ENCODE measurements around the gene IGF1R.

IGF1R gene

DNA sequence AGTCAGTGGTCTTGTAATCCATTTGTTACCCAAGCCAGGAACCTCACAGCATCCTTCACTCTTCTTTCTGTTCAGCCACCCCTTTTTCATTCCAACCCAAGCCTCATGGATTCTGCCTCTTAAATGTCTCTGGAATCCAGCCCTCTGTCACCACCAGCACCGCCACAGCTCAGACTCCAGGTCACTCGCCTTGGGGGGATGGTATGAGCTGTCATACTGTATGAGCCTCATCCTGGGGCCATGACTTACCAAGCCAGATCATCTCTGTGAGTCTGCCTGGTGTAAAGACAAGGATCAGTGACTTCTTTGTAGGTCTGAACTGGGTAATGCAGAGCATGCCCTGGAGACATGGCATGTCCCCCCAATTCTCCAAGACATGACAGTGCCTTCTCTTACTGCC lies 279.7 kb downstream of the IGF1R start:
- Mint-ChIP-seq H3K4me3 (no peak overlapping the region), H3K9me3 (no peaks in the 10 kb centered on the region)

DNA sequence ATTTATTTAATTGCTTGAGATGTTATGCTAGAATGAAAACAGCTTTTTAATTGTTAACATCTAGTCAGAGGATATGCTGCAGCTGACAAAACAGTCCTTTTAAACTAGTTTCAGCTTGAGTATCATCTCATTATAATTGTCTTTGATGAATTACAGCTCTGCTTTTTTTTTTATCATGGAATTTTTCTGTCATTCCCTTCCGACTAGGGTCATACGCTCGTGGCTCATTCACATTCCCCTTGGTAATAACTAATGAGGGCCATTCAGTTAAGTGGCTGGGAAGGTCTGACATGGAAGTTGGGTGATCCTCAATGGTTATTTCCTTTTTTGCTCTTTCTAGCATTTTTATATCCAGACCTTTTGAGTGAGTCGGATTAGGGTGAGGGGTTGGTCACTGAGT lies 282.2 kb downstream of the IGF1R start:
- Mint-ChIP-seq H3K36me3 (ENCODE audit: insufficient read depth) (peaks cover 3% of the 10 kb centered on the region), H3K4me1 (no peaks in the 10 kb centered on the region)

More for the DNA sequence above, 279.7 kb downstream of the IGF1R start:
- Mint-ChIP-seq H3K36me3 (ENCODE audit: insufficient read depth) (peaks cover 4% of the 10 kb centered on the region), H3K27me3 (no peaks in the 10 kb centered on the region), H3K4me1 (no peaks in the 10 kb centered on the region), H3K27ac (ENCODE audit: low read depth) (no peak overlapping the region)
- no peak for DNase-seq (ENCODE audit: low spot score in 2 of 2)
- no peak for ATAC-seq (replicated peaks; ENCODE audit: extremely low read depth, poor library complexity, severe bottlenecking)

DNA sequence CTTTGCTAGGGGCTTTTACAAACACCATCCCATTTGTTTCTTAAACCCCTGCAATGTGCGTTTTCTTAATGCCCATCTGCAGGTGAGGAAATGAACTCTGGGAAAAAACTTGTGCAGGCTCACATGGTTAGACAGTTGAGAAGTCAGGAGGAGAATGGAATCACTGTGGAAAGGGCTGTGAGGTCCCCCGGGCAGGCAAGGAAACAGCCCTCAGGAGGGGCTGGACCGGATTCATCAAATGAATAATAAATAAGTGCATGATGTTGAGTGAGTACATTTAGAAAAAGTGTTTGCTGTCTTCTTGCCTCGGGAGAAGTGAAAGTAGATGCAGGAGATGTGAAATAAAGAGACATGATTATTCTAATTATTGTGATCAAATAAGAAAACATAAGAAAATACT lies 282.7 kb downstream of the IGF1R start:
- Mint-ChIP-seq H3K4me1 (no peaks in the 10 kb centered on the region), H3K27me3 (no peaks in the 10 kb centered on the region), H3K36me3 (ENCODE audit: insufficient read depth) (peaks cover 3% of the 10 kb centered on the region), H3K9me3 (no peaks in the 10 kb centered on the region), H3K27ac (ENCODE audit: low read depth) (no peak overlapping the region), H3K4me3 (no peak overlapping the region)
- ATAC-seq (replicated peaks; ENCODE audit: extremely low read depth, poor library complexity, severe bottlenecking) (no peak), DNase-seq (ENCODE audit: low spot score in 2 of 2) (no peak)

More for the DNA sequence above, 282.2 kb downstream of the IGF1R start:
- DNase-seq (ENCODE audit: low spot score in 2 of 2), result no peak
- Mint-ChIP-seq H3K27ac (ENCODE audit: low read depth) (no peak overlapping the region), H3K27me3 (no peaks in the 10 kb centered on the region), H3K4me3 (no peak overlapping the region), H3K9me3 (no peaks in the 10 kb centered on the region)
- no peak for ATAC-seq (replicated peaks; ENCODE audit: extremely low read depth, poor library complexity, severe bottlenecking)

DNA sequence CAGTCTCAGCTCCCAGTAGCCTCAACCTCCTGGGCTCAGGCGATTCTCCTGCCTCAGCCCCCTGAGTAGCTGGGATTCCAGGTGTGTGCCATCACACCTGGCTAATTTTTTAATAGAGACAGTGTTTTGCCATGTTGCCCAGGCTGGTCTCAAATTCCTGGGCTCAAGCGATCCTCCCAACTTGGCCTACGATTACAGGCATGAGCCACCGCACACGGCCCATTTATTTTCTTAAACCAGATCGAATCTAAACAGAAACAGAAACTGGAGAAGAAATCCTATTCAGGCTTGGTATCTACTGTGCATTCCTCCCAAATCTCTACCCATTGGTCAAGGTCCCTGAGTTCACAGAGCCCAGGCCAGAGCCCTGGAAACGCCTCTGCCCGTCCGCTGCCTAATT lies 285.1 kb downstream of the IGF1R start:
- DNase-seq (ENCODE audit: low spot score in 2 of 2) (no peak), ATAC-seq (replicated peaks; ENCODE audit: extremely low read depth, poor library complexity, severe bottlenecking) (no peak)
- no peaks in the 10 kb centered on the region for H3K4me1 Mint-ChIP-seq
- H3K27me3 Mint-ChIP-seq, result peaks cover 9% of the 10 kb centered on the region
- H3K27ac Mint-ChIP-seq (ENCODE audit: low read depth), result no peak overlapping the region
- H3K36me3 Mint-ChIP-seq (ENCODE audit: insufficient read depth), result peaks cover 3% of the 10 kb centered on the region
- H3K9me3 Mint-ChIP-seq, result no peaks in the 10 kb centered on the region
- no peak overlapping the region for H3K4me3 Mint-ChIP-seq

GRCh38 chr15:98935736-98936135 lies 287.4 kb downstream of the IGF1R start:
- no peaks in the 10 kb centered on the region for H3K4me1 Mint-ChIP-seq
- H3K36me3 Mint-ChIP-seq (ENCODE audit: insufficient read depth), result peaks cover 3% of the 10 kb centered on the region
- no peak overlapping the region for H3K27ac Mint-ChIP-seq (ENCODE audit: low read depth)
- peaks cover 9% of the 10 kb centered on the region for H3K27me3 Mint-ChIP-seq
- ATAC-seq (replicated peaks; ENCODE audit: extremely low read depth, poor library complexity, severe bottlenecking), result no peak
- no peaks in the 10 kb centered on the region for H3K9me3 Mint-ChIP-seq
- no peak overlapping the region for H3K4me3 Mint-ChIP-seq
- DNase-seq (ENCODE audit: low spot score in 2 of 2), result no peak

GRCh38 chr15:98937413-98938104 lies 289.2 kb downstream of the IGF1R start:
- H3K27me3 Mint-ChIP-seq, result peaks cover 9% of the 10 kb centered on the region
- ATAC-seq (replicated peaks; ENCODE audit: extremely low read depth, poor library complexity, severe bottlenecking), result no peak
- H3K4me1 Mint-ChIP-seq, result no peaks in the 10 kb centered on the region
- DNase-seq (ENCODE audit: low spot score in 2 of 2), result no peak
- no peak overlapping the region for H3K4me3 Mint-ChIP-seq
- H3K27ac Mint-ChIP-seq (ENCODE audit: low read depth), result no peak overlapping the region
- no peaks in the 10 kb centered on the region for H3K9me3 Mint-ChIP-seq
- no peaks in the 10 kb centered on the region for H3K36me3 Mint-ChIP-seq (ENCODE audit: insufficient read depth)

- Mint-ChIP-seq H3K27ac (ENCODE audit: low read depth) (no peak overlapping the region), H3K36me3 (ENCODE audit: insufficient read depth) (no peaks in the 10 kb centered on the region), H3K4me1 (no peaks in the 10 kb centered on the region), H3K4me3 (no peak overlapping the region), H3K27me3 (peaks cover 9% of the 10 kb centered on the region), H3K9me3 (no peaks in the 10 kb centered on the region)
- DNase-seq (ENCODE audit: low spot score in 2 of 2), result no peak
- no peak for ATAC-seq (replicated peaks; ENCODE audit: extremely low read depth, poor library complexity, severe bottlenecking)
Observed at GRCh38 chr15:98938105-98938417, 289.7 kb downstream of the IGF1R start.

GRCh38 chr15:98938799-98939198 lies 290.5 kb downstream of the IGF1R start:
- DNase-seq (ENCODE audit: low spot score in 2 of 2), result no peak
- peaks cover 9% of the 10 kb centered on the region for H3K27me3 Mint-ChIP-seq
- no peak overlapping the region for H3K4me3 Mint-ChIP-seq
- H3K4me1 Mint-ChIP-seq, result no peaks in the 10 kb centered on the region
- no peaks in the 10 kb centered on the region for H3K9me3 Mint-ChIP-seq
- ATAC-seq (replicated peaks; ENCODE audit: extremely low read depth, poor library complexity, severe bottlenecking), result no peak
- no peaks in the 10 kb centered on the region for H3K36me3 Mint-ChIP-seq (ENCODE audit: insufficient read depth)
- no peak overlapping the region for H3K27ac Mint-ChIP-seq (ENCODE audit: low read depth)

GRCh38 chr15:98939311-98940080 lies 291.2 kb downstream of the IGF1R start:
- DNase-seq (ENCODE audit: low spot score in 2 of 2), result no peak
- H3K27me3 Mint-ChIP-seq, result peaks cover 9% of the 10 kb centered on the region
- no peak for ATAC-seq (replicated peaks; ENCODE audit: extremely low read depth, poor library complexity, severe bottlenecking)
- no peak overlapping the region for H3K27ac Mint-ChIP-seq (ENCODE audit: low read depth)
- no peak overlapping the region for H3K4me3 Mint-ChIP-seq
- H3K9me3 Mint-ChIP-seq, result no peaks in the 10 kb centered on the region
- no peaks in the 10 kb centered on the region for H3K4me1 Mint-ChIP-seq
- H3K36me3 Mint-ChIP-seq (ENCODE audit: insufficient read depth), result no peaks in the 10 kb centered on the region

DNA sequence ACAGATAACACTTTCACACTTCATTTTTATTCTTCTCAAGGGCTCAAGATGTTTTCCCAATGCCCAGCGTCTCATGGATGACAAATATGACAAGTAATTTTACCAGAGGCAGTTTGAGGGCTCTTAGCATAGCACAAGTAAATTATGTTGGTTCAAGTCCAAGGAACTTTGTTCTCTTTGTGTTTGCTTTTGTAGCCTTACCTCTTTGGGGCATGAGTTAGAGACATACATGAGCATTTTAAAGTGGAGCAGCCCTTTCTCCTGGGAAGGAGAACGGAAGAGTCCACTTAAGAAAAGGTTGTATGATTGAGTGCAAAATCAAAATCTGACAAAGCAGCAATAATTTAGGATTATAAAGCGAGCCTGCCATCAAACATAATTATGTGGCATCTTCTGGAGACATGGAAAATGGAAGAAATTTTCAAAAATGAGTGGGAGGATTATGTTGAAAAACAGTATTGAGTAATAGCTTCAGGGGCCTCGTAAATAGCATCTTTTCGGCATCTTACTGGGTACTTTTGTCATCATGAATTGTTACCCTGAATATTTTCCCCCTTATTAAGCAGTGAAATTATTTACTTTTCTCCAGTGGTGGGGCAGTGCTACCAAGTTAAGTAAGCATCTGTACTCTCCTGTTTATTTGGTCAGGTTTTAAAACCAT lies 293.4 kb downstream of the IGF1R start:
- ATAC-seq (replicated peaks; ENCODE audit: extremely low read depth, poor library complexity, severe bottlenecking) (no peak), DNase-seq (ENCODE audit: low spot score in 2 of 2) (no peak)
- peaks cover 9% of the 10 kb centered on the region for H3K27me3 Mint-ChIP-seq
- H3K36me3 Mint-ChIP-seq (ENCODE audit: insufficient read depth), result no peaks in the 10 kb centered on the region
- H3K9me3 Mint-ChIP-seq, result no peaks in the 10 kb centered on the region
- H3K27ac Mint-ChIP-seq (ENCODE audit: low read depth), result no peak overlapping the region
- H3K4me1 Mint-ChIP-seq, result no peaks in the 10 kb centered on the region
- H3K4me3 Mint-ChIP-seq, result no peak overlapping the region

DNA sequence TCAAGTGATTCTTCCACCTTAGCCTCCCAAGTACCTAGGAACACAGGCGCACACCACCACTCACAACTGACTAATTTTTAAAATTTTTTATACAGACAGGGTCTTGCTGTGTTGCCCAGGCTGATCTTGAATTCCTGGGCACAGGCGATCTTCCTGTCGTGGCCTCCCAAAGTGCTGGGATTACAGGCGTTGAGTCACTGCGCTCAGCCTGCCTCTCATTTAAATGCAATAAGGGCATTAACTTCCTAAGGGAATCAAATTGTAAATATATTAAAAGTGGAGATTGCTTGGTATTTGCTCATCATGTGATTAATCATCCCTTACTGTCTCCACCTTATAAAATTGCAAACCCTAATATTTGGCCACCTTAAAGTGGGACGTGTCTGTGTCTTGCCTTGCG lies 294.1 kb downstream of the IGF1R start:
- Mint-ChIP-seq H3K27ac (ENCODE audit: low read depth) (no peak overlapping the region), H3K4me3 (no peak overlapping the region)

DNA sequence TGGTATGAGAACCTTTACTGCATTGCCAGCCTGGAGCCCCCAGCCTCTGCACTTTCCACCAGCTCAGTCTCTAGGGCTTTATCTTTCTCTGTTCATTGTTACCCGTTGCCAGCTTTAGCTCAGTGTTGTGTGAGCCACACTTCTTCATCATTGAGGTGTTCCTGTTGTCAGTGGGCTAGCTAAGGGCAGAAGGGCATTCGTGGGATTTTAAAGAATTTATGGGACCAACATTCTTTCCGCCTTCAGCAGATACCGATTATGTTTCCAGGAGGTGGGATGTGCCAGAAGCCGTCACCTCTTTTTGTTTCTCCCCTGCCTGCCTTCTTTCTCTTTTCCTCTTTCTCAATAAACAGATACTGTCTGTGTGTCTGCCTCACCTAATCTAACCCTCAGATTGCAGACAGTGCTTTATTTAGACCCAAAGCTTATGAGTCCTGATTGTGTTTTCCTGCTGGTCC lies 294.7 kb downstream of the IGF1R start:
- ATAC-seq (replicated peaks; ENCODE audit: extremely low read depth, poor library complexity, severe bottlenecking), result no peak
- Mint-ChIP-seq H3K36me3 (ENCODE audit: insufficient read depth) (no peaks in the 10 kb centered on the region), H3K27ac (ENCODE audit: low read depth) (no peak overlapping the region), H3K4me3 (no peak overlapping the region), H3K27me3 (peaks cover 2% of the 10 kb centered on the region), H3K4me1 (no peaks in the 10 kb centered on the region), H3K9me3 (no peaks in the 10 kb centered on the region)
- no peak for DNase-seq (ENCODE audit: low spot score in 2 of 2)

More for the DNA sequence above, 294.1 kb downstream of the IGF1R start:
- H3K4me1 Mint-ChIP-seq, result no peaks in the 10 kb centered on the region
- H3K36me3 Mint-ChIP-seq (ENCODE audit: insufficient read depth), result no peaks in the 10 kb centered on the region
- H3K27me3 Mint-ChIP-seq, result peaks cover 8% of the 10 kb centered on the region
- DNase-seq (ENCODE audit: low spot score in 2 of 2) (no peak), ATAC-seq (replicated peaks; ENCODE audit: extremely low read depth, poor library complexity, severe bottlenecking) (no peak)
- no peaks in the 10 kb centered on the region for H3K9me3 Mint-ChIP-seq
